ENCODE results near the gene KRT8.
A peak's percentile ranks its signal among the peaks of the same experiment; 100 is the strongest.

Gene KRT8

GRCh38 chr12:52904509-52905300, at the start of gene KRT8:
Gene KRT8, minus strand, starts transcription at chr12:52905076. Its CDS starts 95 bp downstream, at chr12:52904981.
- peak in 1 of 2 donors; percentile 10 for DNase-seq

GRCh38 chr12:52953181-52953841, 48.4 kb upstream of the KRT8 start:
- DNase-seq, result no peak

GRCh38 chr12:52952076-52952801, 47.4 kb upstream of the KRT8 start:
- no peak for DNase-seq

GRCh38 chr12:52951640-52952039, 46.8 kb upstream of the KRT8 start:
- no peak for DNase-seq

GRCh38 chr12:52951126-52951525, 46.2 kb upstream of the KRT8 start:
- no peak for DNase-seq

- no peak for DNase-seq
Observed at GRCh38 chr12:52950553-52950952, 45.7 kb upstream of the KRT8 start.

- DNase-seq, result no peak
Observed at GRCh38 chr12:52949413-52950331, 44.8 kb upstream of the KRT8 start.

GRCh38 chr12:52947738-52948423, 43.0 kb upstream of the KRT8 start:
- DNase-seq, result no peak

GRCh38 chr12:52946797-52947547, 42.1 kb upstream of the KRT8 start:
- DNase-seq, result no peak

- no peak for DNase-seq
Observed at GRCh38 chr12:52946334-52946733, 41.5 kb upstream of the KRT8 start.

- DNase-seq, result no peak
Observed at GRCh38 chr12:52945389-52946232, 40.7 kb upstream of the KRT8 start.

GRCh38 chr12:52944683-52945388, 40.0 kb upstream of the KRT8 start:
- no peak for DNase-seq

GRCh38 chr12:52942901-52943181, 38.0 kb upstream of the KRT8 start:
- no peak for DNase-seq

GRCh38 chr12:52942066-52942900, 37.4 kb upstream of the KRT8 start:
- DNase-seq, result no peak

- no peak for DNase-seq
Observed at GRCh38 chr12:52929538-52929937, 24.7 kb upstream of the KRT8 start.

GRCh38 chr12:52927964-52928363, 23.1 kb upstream of the KRT8 start:
- DNase-seq, result no peak

- DNase-seq, result no peak
Observed at GRCh38 chr12:52926596-52927234, 21.8 kb upstream of the KRT8 start.

Measured in hippocampal formation (tissue), 2 donors.